HEK293 (cell line): ENCODE data around the gene RBM4B.

Experiments used
- CTCF ChIA-PET: fragments of 350-600 bp; formaldehyde crosslinking; extraction: SDS; loops from one replicate; lab custom pipeline; 2021; ENCODE audit warnings: antibody characterized with exemption; lab: Yijun Ruan, JAX
- POLR2A ChIA-PET: fragments of 300-600 bp; formaldehyde crosslinking; extraction: SDS; loops from one replicate; lab custom pipeline; 2020; ENCODE audit warnings: antibody characterized with exemption, inconsistent platforms; lab: Yijun Ruan, JAX
- H3K27ac ChIP-seq: fragments of 200-500 bp; sonication (Bioruptor generic); 2 replicates; pipeline ENCODE4 v1.5.1; 2014; ENCODE audit warnings: low read depth, low read length, control low read depth, inconsistent platforms; ENCODE audit errors: extremely low read depth
- H3K36me3 ChIP-seq, 2 experiments: fragments of 200-500 bp in 1 of 2; sonication (Bioruptor generic) in 1 of 2; 1 replicate in 1 of 2; 2 replicates in 1 of 2; pipeline ENCODE4 v1.5.1; 2014 to 2017; ENCODE audit warnings: inconsistent platforms in 2 of 2, low read length in 2 of 2; ENCODE audit not compliant: control insufficient read depth in 2 of 2, insufficient read depth in 1 of 2
- H3K4me1 ChIP-seq: fragments of 200-500 bp; sonication (Bioruptor generic); 2 replicates; pipeline ENCODE4 v1.5.1; 2014; ENCODE audit warnings: mild to moderate bottlenecking, low read length, inconsistent platforms; ENCODE audit not compliant: control insufficient read depth, insufficient read depth
- H3K4me3 ChIP-seq: 2 replicates; pipeline ENCODE4 v1.5.1; 2011; ENCODE audit warnings: low read depth, mild to moderate bottlenecking, control low read depth, low read length, moderate library complexity
- H3K9me3 ChIP-seq: fragments of 200-500 bp; sonication (Bioruptor generic); 2 replicates; pipeline ENCODE4 v1.5.1; 2014; ENCODE audit warnings: low read depth, low read length, inconsistent platforms; ENCODE audit not compliant: control insufficient read depth, insufficient read depth
- GLIS2 ChIP-seq: fragments of 450-650 bp; formaldehyde crosslinking; IDR thresholded peaks from 2 replicates; pipeline ENCODE4 v1.5.1; 2016; ENCODE audit warnings: missing biosample characterization, missing genetic modification characterization
- OSR2 ChIP-seq: fragments of 450-650 bp; formaldehyde crosslinking; IDR thresholded peaks from 2 replicates; pipeline ENCODE4 v1.5.1; 2016; ENCODE audit warnings: missing biosample characterization, missing genetic modification characterization
- OVOL3 ChIP-seq: fragments of 450-650 bp; formaldehyde crosslinking; IDR thresholded peaks from 2 replicates; pipeline ENCODE4 v1.5.1; 2016; ENCODE audit warnings: missing biosample characterization, missing genetic modification characterization
- PATZ1 ChIP-seq: fragments of 450-650 bp; formaldehyde crosslinking; IDR thresholded peaks from 2 replicates; pipeline ENCODE4 v1.5.1; 2016; ENCODE audit warnings: missing biosample characterization, missing genetic modification characterization
- PRDM1 ChIP-seq: fragments of 450-650 bp; formaldehyde crosslinking; IDR thresholded peaks from 2 replicates; pipeline ENCODE4; 2016; ENCODE audit warnings: missing biosample characterization, missing genetic modification characterization
- REST ChIP-seq: fragments of 450-650 bp; formaldehyde crosslinking; IDR thresholded peaks from 2 replicates; pipeline ENCODE4 v1.5.1; 2016; ENCODE audit warnings: missing biosample characterization, missing genetic modification characterization
- SP2 ChIP-seq: fragments of 450-650 bp; formaldehyde crosslinking; IDR thresholded peaks from 2 replicates; pipeline ENCODE4 v1.5.1; 2016; ENCODE audit warnings: missing biosample characterization, missing genetic modification characterization
- SP3 ChIP-seq: fragments of 450-650 bp; formaldehyde crosslinking; IDR thresholded peaks from 2 replicates; pipeline ENCODE4 v1.5.1; 2016; ENCODE audit warnings: missing biosample characterization, missing genetic modification characterization
- WT1 ChIP-seq: fragments of 450-650 bp; formaldehyde crosslinking; IDR thresholded peaks from 2 replicates; pipeline ENCODE4 v1.5.1; 2016; ENCODE audit warnings: missing biosample characterization, missing genetic modification characterization
- ZBTB17 ChIP-seq: fragments of 450-650 bp; formaldehyde crosslinking; IDR thresholded peaks from 2 replicates; pipeline ENCODE4 v1.5.1; 2016; ENCODE audit warnings: missing biosample characterization, missing genetic modification characterization
- ZFHX2 ChIP-seq: fragments of 450-650 bp; formaldehyde crosslinking; conservative IDR thresholded peaks from 2 replicates; pipeline ENCODE4 v1.5.1; 2016; ENCODE audit warnings: missing biosample characterization, missing genetic modification characterization
- ZNF24 ChIP-seq: fragments of 450-650 bp; formaldehyde crosslinking; IDR thresholded peaks from 2 replicates; pipeline ENCODE4 v1.5.1; 2016; ENCODE audit warnings: missing biosample characterization, missing genetic modification characterization
- ZNF354C ChIP-seq: fragments of 450-650 bp; formaldehyde crosslinking; IDR thresholded peaks from 2 replicates; pipeline ENCODE4 v1.5.1; 2016; ENCODE audit warnings: missing biosample characterization, missing genetic modification characterization, low read depth, borderline replicate concordance
- ZNF366 ChIP-seq: fragments of 450-650 bp; formaldehyde crosslinking; conservative IDR thresholded peaks from 2 replicates; pipeline ENCODE4 v1.5.1; 2016; ENCODE audit warnings: missing biosample characterization, missing genetic modification characterization
- ZNF677 ChIP-seq: fragments of 450-650 bp; IDR thresholded peaks from 2 replicates; pipeline ENCODE4 v1.5.0; 2018; ENCODE audit warnings: missing biosample characterization, mild to moderate bottlenecking, missing genetic modification characterization, moderate library complexity
- TF ChIP-seq, protein P1 (sequence below): fragments of 450-650 bp; formaldehyde crosslinking; IDR thresholded peaks from 2 replicates; pipeline ENCODE4 v1.5.1; 2017; ENCODE audit warnings: missing biosample characterization, missing genetic modification characterization

RBM4B gene

DNA sequence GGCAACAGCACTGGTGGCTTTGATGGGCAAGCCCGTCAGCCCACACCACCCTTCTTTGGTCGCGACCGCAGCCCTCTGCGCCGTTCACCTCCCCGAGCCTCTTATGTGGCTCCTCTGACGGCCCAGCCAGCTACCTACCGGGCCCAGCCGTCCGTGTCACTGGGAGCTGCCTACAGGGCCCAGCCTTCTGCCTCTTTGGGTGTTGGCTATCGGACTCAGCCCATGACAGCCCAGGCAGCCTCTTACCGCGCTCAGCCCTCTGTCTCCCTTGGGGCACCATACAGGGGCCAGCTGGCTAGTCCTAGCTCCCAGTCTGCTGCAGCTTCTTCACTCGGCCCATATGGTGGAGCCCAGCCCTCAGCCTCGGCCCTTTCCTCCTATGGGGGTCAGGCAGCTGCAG, 53.2 kb downstream of the RBM4B start:
- POLR2A ChIA-PET = interaction anchor here (1.0 to 7.0 kb wide), 5 partner anchors 8 to 31 kb away, joined by 3 to 42 read pairs (median 3); partner anchors contain the start of genes RBM14 and RBM4
- Histone ChIP-seq H3K9me3 (no peaks in the 10 kb centered on the region), H3K4me1 (0 out of 2 replicates have a peak, but pooled peaks cover 3% of the 10 kb centered on the region)

GRCh38 chr11:66619080-66619554, 58.6 kb downstream of the RBM4B start:
- Histone ChIP-seq H3K4me1 (0 out of 2 replicates have a peak, but pooled peaks cover 3% of the 10 kb centered on the region), H3K4me3 (peak overlapping the region; percentile 75), H3K36me3 (peaks cover 15 to 64% of the 10 kb centered on the region in 2 experiments; a peak in 2 of 3 replicates), H3K9me3 (no peaks in the 10 kb centered on the region), H3K27ac (0 out of 2 replicates have a peak overlapping the region, but pooled peaks have one; percentile 1)
- CTCF ChIA-PET = interaction anchor here (0.7 to 1.1 kb wide), 2 partner anchors 24 to 35 kb away, joined by 3 to 4 read pairs; no protein-coding TSS in a partner anchor
- POLR2A ChIA-PET = interaction anchor here (1.4 to 2.4 kb wide), 3 partner anchors 12 to 58 kb away, joined by 7 to 13 read pairs (median 13); partner anchors contain the start of genes RBM4 and RBM4B
- TF ChIP-seq ZBTB17 = peak; percentile 85
- TF ChIP-seq, protein P1, sequence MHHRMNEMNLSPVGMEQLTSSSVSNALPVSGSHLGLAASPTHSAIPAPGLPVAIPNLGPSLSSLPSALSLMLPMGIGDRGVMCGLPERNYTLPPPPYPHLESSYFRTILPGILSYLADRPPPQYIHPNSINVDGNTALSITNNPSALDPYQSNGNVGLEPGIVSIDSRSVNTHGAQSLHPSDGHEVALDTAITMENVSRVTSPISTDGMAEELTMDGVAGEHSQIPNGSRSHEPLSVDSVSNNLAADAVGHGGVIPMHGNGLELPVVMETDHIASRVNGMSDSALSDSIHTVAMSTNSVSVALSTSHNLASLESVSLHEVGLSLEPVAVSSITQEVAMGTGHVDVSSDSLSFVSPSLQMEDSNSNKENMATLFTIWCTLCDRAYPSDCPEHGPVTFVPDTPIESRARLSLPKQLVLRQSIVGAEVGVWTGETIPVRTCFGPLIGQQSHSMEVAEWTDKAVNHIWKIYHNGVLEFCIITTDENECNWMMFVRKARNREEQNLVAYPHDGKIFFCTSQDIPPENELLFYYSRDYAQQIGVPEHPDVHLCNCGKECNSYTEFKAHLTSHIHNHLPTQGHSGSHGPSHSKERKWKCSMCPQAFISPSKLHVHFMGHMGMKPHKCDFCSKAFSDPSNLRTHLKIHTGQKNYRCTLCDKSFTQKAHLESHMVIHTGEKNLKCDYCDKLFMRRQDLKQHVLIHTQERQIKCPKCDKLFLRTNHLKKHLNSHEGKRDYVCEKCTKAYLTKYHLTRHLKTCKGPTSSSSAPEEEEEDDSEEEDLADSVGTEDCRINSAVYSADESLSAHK (tag by site-specific recombination) = 0 out of 2 replicates have a peak, but pooled peaks have one; percentile 24
- TF ChIP-seq ZNF366 (tag by site-specific recombination) = 0 out of 2 replicates have a peak, but pooled peaks have one; percentile 33
- TF ChIP-seq OSR2 (tag by site-specific recombination) = peak; percentile 11; the same call in 1 of the 2 replicates
- TF ChIP-seq PRDM1 (tag by site-specific recombination) = peak; percentile 66
- TF ChIP-seq OVOL3 (tag by site-specific recombination) = no peak
- TF ChIP-seq REST (tag by site-specific recombination) = no peak
- TF ChIP-seq SP3 (tag by site-specific recombination) = no peak

More for the DNA sequence above, 53.2 kb downstream of the RBM4B start:
- TF ChIP-seq ZNF354C (tag by site-specific recombination) (no peak), ZNF677 (tag by site-specific recombination) (no peak)
- Histone ChIP-seq H3K27ac (no peak overlapping the region), H3K4me3 (no peak overlapping the region), H3K36me3 (peaks cover 15 to 96% of the 10 kb centered on the region in 2 experiments; a peak in 2 of 3 replicates)
- CTCF ChIA-PET = interaction anchor here (0.5 to 1.7 kb wide), 2 partner anchors 31 to 342 kb away, joined by 4 read pairs; partner anchors contain the start of genes CCDC87 and CCS

- H3K4me3 ChIP-seq = peak overlapping the region; percentile 75
- CTCF ChIA-PET = interaction anchor here (1.0 to 1.2 kb wide), 2 partner anchors 25 to 61 kb away, joined by 3 to 6 read pairs; partner anchors contain the start of genes CCDC87 and CCS
- H3K36me3 ChIP-seq = peaks cover 15 to 46% of the 10 kb centered on the region in 2 experiments; a peak in 2 of 3 replicates
- H3K27ac ChIP-seq = peak overlapping the region; percentile 95; the same call in 1 of the 2 replicates
- no peaks in the 10 kb centered on the region for H3K9me3 ChIP-seq
- 0 out of 2 replicates have a peak, but pooled peaks cover 3% of the 10 kb centered on the region for H3K4me1 ChIP-seq
- POLR2A ChIA-PET = interaction anchor here (0.6 to 2.5 kb wide), 22 partner anchors 8 to 456 kb away, joined by 3 to 98 read pairs (median 6); partner anchors contain the start of genes CCDC87, CCS, DPP3 and RBM4
- TF ChIP-seq WT1 (tag by site-specific recombination) (no peak), ZNF24 (tag by site-specific recombination) (no peak), SP3 (tag by site-specific recombination) (0 out of 2 replicates have a peak, but pooled peaks have one; percentile 8), SP2 (tag by site-specific recombination) (peak; percentile 60), ZFHX2 (tag by site-specific recombination) (peak; percentile 6; the same call in 1 of the 2 replicates), GLIS2 (tag by site-specific recombination) (peak; percentile 75), PATZ1 (tag by site-specific recombination) (peak; percentile 30)
Measured at GRCh38 chr11:66617155-66617834, 60.4 kb downstream of the RBM4B start.
